CD14-positive monocyte (primary cell): ENCODE results near the gene TSHR. TPM values are rescaled to one million over a fixed set of nuclear protein-coding genes. Genes with fewer than 3 reads are reported as not detected.

Experiments used
- DNase-seq, 3 donors: peaks; one replicate each; pipeline ENCODE4 v3.0.0-alpha.2; 2011 to 2022
- H2AFZ ChIP-seq: 2 replicates; pipeline ENCODE4 v1.6.0; 2012; ENCODE audit warnings: mild to moderate bottlenecking, low read depth, low read length, inconsistent platforms; ENCODE audit not compliant: insufficient read depth, poor library complexity, severe bottlenecking
- H3K27ac ChIP-seq, 2 donors: 1 replicate in 1 of 2; 2 replicates in 1 of 2; pipeline ENCODE4 v1.5.1; 2012 to 2013; ENCODE audit warnings: low read length in 2 of 2, control low read depth in 1 of 2, inconsistent platforms in 1 of 2, low read depth in 1 of 2, mild to moderate bottlenecking in 1 of 2
- H3K27me3 ChIP-seq, 2 donors: one replicate each; pipeline versions ENCODE4 v1.6.0 to v1.6.1; 2011 to 2013; ENCODE audit warnings: low read length in 2 of 2; ENCODE audit not compliant: control insufficient read depth in 2 of 2, insufficient read depth in 2 of 2
- H3K36me3 ChIP-seq, 2 donors: replicated peaks in 1 of 2; 1 replicate in 1 of 2; 2 replicates in 1 of 2; pipeline versions ENCODE4 v1.5.1 to v1.6.1; 2012 to 2013; ENCODE audit warnings: low read length in 2 of 2, control low read depth in 1 of 2, inconsistent platforms in 1 of 2, mild to moderate bottlenecking in 1 of 2; ENCODE audit not compliant: insufficient read depth in 2 of 2, control insufficient read depth in 1 of 2
- H3K4me1 ChIP-seq, 2 donors: 1 replicate in 1 of 2; 2 replicates in 1 of 2; pipeline versions ENCODE4 v1.5.1 to v1.6.1; 2012 to 2013; ENCODE audit warnings: low read length in 2 of 2, control low read depth in 1 of 2, inconsistent platforms in 1 of 2, mild to moderate bottlenecking in 1 of 2, moderate library complexity in 1 of 2; ENCODE audit not compliant: insufficient read depth in 2 of 2, control insufficient read depth in 1 of 2
- H3K4me2 ChIP-seq: replicated peaks from 2 replicates; pipeline ENCODE3; 2012; ENCODE audit warnings: low read length, moderate library complexity, mild to moderate bottlenecking; ENCODE audit not compliant: poor library complexity, severe bottlenecking; ENCODE audit errors: extremely low read depth
- H3K4me3 ChIP-seq, 3 experiments: fragments of 200-600 bp in 1 of 3; sonication (generic) in 1 of 3; replicated peaks in 1 of 3; 1 replicate in 2 of 3; 2 replicates in 1 of 3; pipeline ENCODE4 v1.5.1; 2011 to 2013; ENCODE audit warnings: low read length in 3 of 3, mild to moderate bottlenecking in 3 of 3, control low read depth in 2 of 3, low read depth in 2 of 3, inconsistent platforms in 1 of 3, moderate library complexity in 1 of 3
- H3K79me2 ChIP-seq: 2 replicates; pipeline ENCODE4 v1.6.0; 2012; ENCODE audit warnings: mild to moderate bottlenecking, control low read depth, inconsistent platforms, low read length, moderate library complexity; ENCODE audit not compliant: insufficient read depth
- H3K9ac ChIP-seq: 2 replicates; pipeline ENCODE4 v1.6.0; 2017; ENCODE audit warnings: low read length, mild to moderate bottlenecking; ENCODE audit not compliant: insufficient read depth, poor library complexity, severe bottlenecking
- H3K9me3 ChIP-seq, 2 donors: replicated peaks in 1 of 2; 1 replicate in 1 of 2; 2 replicates in 1 of 2; pipeline versions ENCODE4 v1.5.1 to v1.6.1; 2012 to 2013; ENCODE audit warnings: low read length in 2 of 2, control low read depth in 1 of 2; ENCODE audit not compliant: control insufficient read depth in 1 of 2, insufficient read depth in 1 of 2
- H4K20me1 ChIP-seq: 2 replicates; pipeline ENCODE4 v1.6.0; 2012; ENCODE audit warnings: mild to moderate bottlenecking, low read length, control low read depth, moderate library complexity; ENCODE audit not compliant: insufficient read depth
- H3K27ac Mint-ChIP-seq, 7 donors: one replicate each; pipeline ENCODE4 v1.8.0; 2020; ENCODE audit warnings: mild to moderate bottlenecking in 7 of 7, mixed read lengths in 7 of 7, moderate library complexity in 6 of 7, inconsistent platforms in 2 of 7
- H3K27me3 Mint-ChIP-seq, 3 donors: one replicate each; pipeline ENCODE4 v1.8.0; 2021 to 2022; ENCODE audit warnings: low read depth in 3 of 3, mild to moderate bottlenecking in 3 of 3, mixed read lengths in 3 of 3, moderate library complexity in 3 of 3, inconsistent platforms in 1 of 3
- H3K36me3 Mint-ChIP-seq, 2 donors: one replicate each; pipeline ENCODE4 v1.8.0; 2020; ENCODE audit warnings: mixed read lengths in 2 of 2, inconsistent platforms in 1 of 2, mild to moderate bottlenecking in 1 of 2
- H3K4me1 Mint-ChIP-seq: one replicate; pipeline ENCODE4 v1.8.0; 2020; ENCODE audit warnings: mild to moderate bottlenecking, mixed read lengths
- H3K4me3 Mint-ChIP-seq, 2 donors: one replicate each; pipeline ENCODE4 v1.8.0; 2020; ENCODE audit warnings: mild to moderate bottlenecking in 2 of 2, mixed read lengths in 2 of 2, moderate library complexity in 1 of 2
- H3K9me3 Mint-ChIP-seq, 7 donors: one replicate each; pipeline ENCODE4 v1.8.0; 2020 to 2022; ENCODE audit warnings: mixed read lengths in 7 of 7, mild to moderate bottlenecking in 6 of 7, moderate library complexity in 6 of 7, inconsistent platforms in 2 of 7
- WGBS: methylation state at CpG from one replicate; pipeline ENCODE4 v1.1.5; 2013; ENCODE audit warnings: missing lambda C conversion rate; ENCODE audit not compliant: insufficient coverage; 5-methylcytosine and 5-hydroxymethylcytosine counted together
- intact Hi-C, 2 donors: fragments of 100-400 bp; cut with micrococcal nuclease; formaldehyde crosslinking; loops; one replicate each; pipeline versions ENCODE4 v1.15.0 to v1.15.1; 2023
- polyA plus RNA-seq, 3 donors: library from polyadenylated mRNA; depleted of rRNA in 1 of 3; unstranded in 2 of 3; stranded (reverse) in 1 of 3; fragments of 300-500 nt in 2 of 3; fragments of >200 nt in 1 of 3; fragmentation: Illumina TruSeq in 2 of 3; gene quantifications; 1 replicate in 2 of 3; 2 replicates in 1 of 3; pipeline ENCODE4 v1.2.3, GENCODE V29; 2012 to 2021
- TF ChIP-seq, protein P1 (sequence below): fragments of 200-600 bp; IDR thresholded peaks from one replicate; pipeline ENCODE4 v1.8.0; 2022; ENCODE audit warnings: antibody characterized with exemption, mild to moderate bottlenecking

TSHR gene
- polyA plus RNA-seq, 3 donors, result not detected

DNA sequence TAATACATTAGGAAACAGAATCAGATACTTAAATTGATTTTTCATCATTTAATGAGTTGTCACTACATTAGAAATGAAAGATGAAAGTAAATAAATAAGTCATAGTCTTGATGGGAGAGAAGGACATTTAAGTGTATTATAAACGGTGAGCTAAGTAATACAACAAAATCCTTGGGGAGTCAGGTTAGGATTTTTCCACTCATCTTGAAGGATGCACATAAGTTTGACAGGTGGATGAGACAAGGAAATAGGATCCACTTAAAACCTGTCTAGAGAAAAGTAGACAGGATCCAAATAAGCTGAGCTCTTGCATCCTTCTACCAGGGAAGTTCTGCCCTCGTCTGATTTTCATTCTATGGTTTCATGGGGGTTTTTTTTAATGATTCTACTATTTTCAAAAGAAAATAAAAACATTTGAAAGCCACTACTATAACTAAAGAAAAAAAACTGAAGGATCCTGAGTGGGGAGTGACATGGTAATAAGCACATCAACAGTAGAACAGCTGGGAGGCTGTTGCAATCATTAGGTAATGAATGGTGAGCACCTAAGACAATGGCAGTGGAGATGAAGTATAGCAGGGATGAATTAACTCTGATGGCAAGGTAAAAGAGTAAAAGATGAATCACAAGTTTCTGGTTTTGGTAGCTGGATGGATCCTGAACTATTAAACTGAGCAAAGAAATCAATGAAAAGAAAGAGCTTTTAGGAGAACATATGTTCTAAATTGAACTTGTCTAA is 30.9 kb upstream of the TSHR start:
- no peak overlapping the region for H2AFZ ChIP-seq
- intact Hi-C loops, result no loop called here
- H3K27ac ChIP-seq, result no peak overlapping the region
- H3K4me2 ChIP-seq, result no peak overlapping the region
- Mint-ChIP-seq H3K4me1 (peaks cover 19% of the 10 kb centered on the region), H3K9me3 (peaks cover 0 to 7% (median 5%) of the 10 kb centered on the region in 7 donors), H3K4me3 (no peak overlapping the region), H3K27ac (no peak overlapping the region), H3K36me3 (peaks cover 22 to 32% of the 10 kb centered on the region in 2 donors), H3K27me3 (no peaks in the 10 kb centered on the region)
- H3K79me2 ChIP-seq, result peaks cover 31% of the 10 kb centered on the region
- TF ChIP-seq, protein P1, sequence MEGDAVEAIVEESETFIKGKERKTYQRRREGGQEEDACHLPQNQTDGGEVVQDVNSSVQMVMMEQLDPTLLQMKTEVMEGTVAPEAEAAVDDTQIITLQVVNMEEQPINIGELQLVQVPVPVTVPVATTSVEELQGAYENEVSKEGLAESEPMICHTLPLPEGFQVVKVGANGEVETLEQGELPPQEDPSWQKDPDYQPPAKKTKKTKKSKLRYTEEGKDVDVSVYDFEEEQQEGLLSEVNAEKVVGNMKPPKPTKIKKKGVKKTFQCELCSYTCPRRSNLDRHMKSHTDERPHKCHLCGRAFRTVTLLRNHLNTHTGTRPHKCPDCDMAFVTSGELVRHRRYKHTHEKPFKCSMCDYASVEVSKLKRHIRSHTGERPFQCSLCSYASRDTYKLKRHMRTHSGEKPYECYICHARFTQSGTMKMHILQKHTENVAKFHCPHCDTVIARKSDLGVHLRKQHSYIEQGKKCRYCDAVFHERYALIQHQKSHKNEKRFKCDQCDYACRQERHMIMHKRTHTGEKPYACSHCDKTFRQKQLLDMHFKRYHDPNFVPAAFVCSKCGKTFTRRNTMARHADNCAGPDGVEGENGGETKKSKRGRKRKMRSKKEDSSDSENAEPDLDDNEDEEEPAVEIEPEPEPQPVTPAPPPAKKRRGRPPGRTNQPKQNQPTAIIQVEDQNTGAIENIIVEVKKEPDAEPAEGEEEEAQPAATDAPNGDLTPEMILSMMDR, result no peak
- no peak overlapping the region for H3K9ac ChIP-seq
- no peaks in the 10 kb centered on the region for H3K36me3 ChIP-seq
- no CpG with 5 or more reads among the region's 2 CpGs for WGBS
- no peaks in the 10 kb centered on the region for H3K9me3 ChIP-seq
- H3K4me1 ChIP-seq, result no peaks in the 10 kb centered on the region
- H3K4me3 ChIP-seq, result no peak overlapping the region
- no peaks in the 10 kb centered on the region for H4K20me1 ChIP-seq
- H3K27me3 ChIP-seq, result no peaks in the 10 kb centered on the region
- no peak for DNase-seq

DNA sequence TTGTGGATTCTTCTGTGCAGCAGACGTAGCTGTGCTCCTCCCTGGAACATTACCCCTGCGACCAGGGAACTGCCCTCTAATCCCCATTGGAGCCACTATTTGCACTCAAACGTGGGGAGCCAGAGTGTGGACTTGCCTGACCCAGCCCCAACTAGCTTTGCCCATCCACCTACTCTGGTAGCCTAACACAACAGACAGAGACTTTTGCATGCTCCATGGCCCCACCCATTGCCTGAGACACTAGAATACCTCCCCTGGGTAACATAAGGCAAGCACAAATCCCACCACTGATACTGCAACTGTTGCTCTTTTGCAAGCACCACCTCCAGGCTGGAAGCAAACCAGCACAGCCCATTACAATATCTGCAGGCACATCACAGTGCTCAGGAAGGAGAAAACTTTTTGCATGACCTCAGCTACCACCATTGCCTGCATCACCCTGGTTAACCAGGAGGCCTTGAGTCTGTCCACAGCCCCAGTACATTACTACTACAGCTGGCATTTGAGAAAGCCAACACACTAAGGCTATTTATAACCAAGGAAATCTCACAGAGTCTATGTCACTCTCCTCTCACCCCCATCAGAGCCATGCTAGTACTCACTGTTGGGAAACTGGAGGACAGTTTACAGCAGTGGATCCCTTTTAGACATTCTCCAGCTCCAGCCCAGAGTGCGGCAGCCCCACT is 28.9 kb upstream of the TSHR start:
- H3K27ac ChIP-seq, result no peak overlapping the region
- H3K4me3 ChIP-seq, result no peak overlapping the region
- no peaks in the 10 kb centered on the region for H4K20me1 ChIP-seq
- no peak for DNase-seq
- no peak overlapping the region for H2AFZ ChIP-seq
- H3K4me1 ChIP-seq, result peaks cover 19 to 20% of the 10 kb centered on the region in 2 donors
- Mint-ChIP-seq H3K27me3 (peaks cover 0 to 2% (median 0%) of the 10 kb centered on the region in 3 donors), H3K27ac (no peak overlapping the region), H3K9me3 (peaks cover 0 to 7% (median 5%) of the 10 kb centered on the region in 7 donors), H3K36me3 (peaks cover 20 to 26% of the 10 kb centered on the region in 2 donors), H3K4me1 (peaks cover 38% of the 10 kb centered on the region), H3K4me3 (no peak overlapping the region)
- no peak overlapping the region for H3K9ac ChIP-seq
- no peak overlapping the region for H3K4me2 ChIP-seq
- intact Hi-C loops, result no loop called here
- H3K79me2 ChIP-seq, result peaks cover 33% of the 10 kb centered on the region
- TF ChIP-seq, protein P1, result no peak
- no peaks in the 10 kb centered on the region for H3K27me3 ChIP-seq
- WGBS, result 78% methylated on average over 4 of the region's 4 CpGs
- H3K9me3 ChIP-seq, result no peaks in the 10 kb centered on the region
- H3K36me3 ChIP-seq, result no peaks in the 10 kb centered on the region
